Karpas-422 (cell line): ENCODE results near the gene FER. TPM values are rescaled to one million over a fixed set of nuclear protein-coding genes. Genes with fewer than 3 reads are reported as not detected.
"Not testable (repeated sequence)": the region's sequence is repeated elsewhere in the genome, so short reads cannot be mapped to it uniquely, and the experiment has no call there.

Experiments used
- DNase-seq: peaks from one replicate; pipeline ENCODE4 v3.0.0-alpha.2; 2015
- H2AFZ ChIP-seq: fragments of 200-600 bp; sonication (generic); 2 replicates; pipeline ENCODE4 v1.6.1; 2014; ENCODE audit warnings: antibody characterized with exemption, low read length, mixed read lengths
- H3K27ac ChIP-seq: fragments of 200-600 bp; sonication (generic); 2 replicates; pipeline ENCODE4 v1.5.1; 2014; ENCODE audit warnings: mild to moderate bottlenecking, low read length, moderate library complexity
- H3K27me3 ChIP-seq: fragments of 200-600 bp; sonication (generic); 2 replicates; pipeline ENCODE4 v1.6.1; 2014; ENCODE audit warnings: low read length, mixed read lengths
- H3K36me3 ChIP-seq: fragments of 200-600 bp; sonication (generic); 2 replicates; pipeline ENCODE4 v1.6.1; 2014; ENCODE audit warnings: low read length, mixed read lengths; ENCODE audit not compliant: insufficient read depth
- H3K4me1 ChIP-seq: fragments of 200-600 bp; sonication (generic); 2 replicates; pipeline ENCODE4 v1.6.1; 2014; ENCODE audit warnings: mild to moderate bottlenecking, low read length, mixed read lengths
- H3K4me2 ChIP-seq: fragments of 200-600 bp; sonication (generic); 2 replicates; pipeline ENCODE4 v1.6.1; 2014; ENCODE audit warnings: low read length, low read depth, mild to moderate bottlenecking; ENCODE audit not compliant: poor library complexity, severe bottlenecking
- H3K4me3 ChIP-seq: fragments of 200-600 bp; sonication (generic); 2 replicates; pipeline ENCODE4 v1.5.1; 2014; ENCODE audit warnings: mild to moderate bottlenecking, antibody characterized with exemption, low read length, mixed read lengths
- H3K79me2 ChIP-seq: fragments of 200-600 bp; sonication (generic); 2 replicates; pipeline ENCODE4 v1.6.1; 2014; ENCODE audit warnings: mild to moderate bottlenecking, low read length, mixed read lengths
- H3K9ac ChIP-seq: fragments of 200-600 bp; sonication (generic); 2 replicates; pipeline ENCODE4 v1.6.0; 2014; ENCODE audit warnings: low read length
- H3K9me2 ChIP-seq: fragments of 200-600 bp; sonication (generic), shearing (Covaris generic); replicated peaks from 2 replicates; pipeline ENCODE4 v1.6.0; 2014; ENCODE audit warnings: mild to moderate bottlenecking, low read length, moderate library complexity; ENCODE audit not compliant: insufficient read depth
- H3K9me3 ChIP-seq: fragments of 300-700, 200-600 bp; sonication (generic); 2 replicates; pipeline ENCODE4 v1.6.1; 2014; ENCODE audit warnings: low read length, mixed read lengths
- H4K20me1 ChIP-seq: fragments of 200-600 bp; sonication (generic); 2 replicates; pipeline ENCODE4 v1.6.1; 2014; ENCODE audit warnings: mild to moderate bottlenecking, antibody characterized with exemption, low read length, low read depth; ENCODE audit not compliant: insufficient read depth
- total RNA-seq: library from RNA; depleted of rRNA; stranded (reverse); fragments of >200 nt; shearing (Covaris generic); gene quantifications from 2 replicates; pipeline ENCODE4 v1.2.3, GENCODE V29; 2014; ENCODE audit warnings: low replicate concordance

The FER gene
- total RNA-seq, 1 experiment from 2014 or later = 14.6 TPM

DNA sequence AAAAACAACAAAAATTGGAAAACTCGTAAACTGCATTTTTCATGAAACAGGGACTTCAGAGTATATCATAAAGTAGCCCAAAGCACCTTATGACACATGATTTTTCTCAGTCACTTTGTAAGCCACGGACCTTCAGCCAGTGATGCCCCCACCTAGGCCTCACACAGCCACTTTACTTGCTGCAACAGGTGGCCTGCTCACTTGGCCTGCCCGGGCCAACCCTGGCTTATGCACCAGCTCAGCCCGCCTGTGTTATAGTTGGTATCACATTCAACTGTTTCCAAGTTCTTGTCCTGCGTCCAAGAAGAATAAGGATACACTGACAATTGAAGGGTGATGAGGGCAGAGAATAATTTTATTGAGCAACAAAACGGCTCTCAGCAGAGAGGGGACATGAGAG, 219.2 kb downstream of the FER start:
- Histone ChIP-seq H3K36me3 (no peaks in the 10 kb centered on the region), H3K27ac (no peak overlapping the region), H3K79me2 (no peaks in the 10 kb centered on the region), H3K4me3 (no peak overlapping the region), H3K4me2 (no peak overlapping the region), H3K27me3 (no peaks in the 10 kb centered on the region), H3K4me1 (no peaks in the 10 kb centered on the region), H2AFZ (no peak overlapping the region), H3K9ac (no peak overlapping the region), H3K9me2 (no peaks in the 10 kb centered on the region), H3K9me3 (no peaks in the 10 kb centered on the region), H4K20me1 (no peaks in the 10 kb centered on the region)
- no peak for DNase-seq

- H3K4me3 ChIP-seq = no peak overlapping the region
- H3K9ac ChIP-seq = no peak overlapping the region
- no peaks in the 10 kb centered on the region for H3K79me2 ChIP-seq
- DNase-seq = no peak
- H3K9me3 ChIP-seq = no peaks in the 10 kb centered on the region
- H3K27ac ChIP-seq = no peak overlapping the region
- H3K27me3 ChIP-seq = no peaks in the 10 kb centered on the region
- H4K20me1 ChIP-seq = no peaks in the 10 kb centered on the region
- no peaks in the 10 kb centered on the region for H3K36me3 ChIP-seq
- no peaks in the 10 kb centered on the region for H3K4me1 ChIP-seq
- no peaks in the 10 kb centered on the region for H3K9me2 ChIP-seq
- no peak overlapping the region for H2AFZ ChIP-seq
- H3K4me2 ChIP-seq = no peak overlapping the region
Measured at GRCh38 chr5:108974594-108974993, 226.9 kb downstream of the FER start.

- H2AFZ ChIP-seq = no peak overlapping the region
- H3K79me2 ChIP-seq = no peaks in the 10 kb centered on the region
- no peaks in the 10 kb centered on the region for H3K4me1 ChIP-seq
- no peaks in the 10 kb centered on the region for H3K9me3 ChIP-seq
- no peak overlapping the region for H3K9ac ChIP-seq
- H3K4me3 ChIP-seq = no peak overlapping the region
- no peaks in the 10 kb centered on the region for H3K9me2 ChIP-seq
- DNase-seq = no peak
- no peaks in the 10 kb centered on the region for H3K27me3 ChIP-seq
- no peak overlapping the region for H3K27ac ChIP-seq
- no peaks in the 10 kb centered on the region for H3K36me3 ChIP-seq
- no peaks in the 10 kb centered on the region for H4K20me1 ChIP-seq
- no peak overlapping the region for H3K4me2 ChIP-seq
Measured at GRCh38 chr5:108975697-108976096, 228.0 kb downstream of the FER start.

GRCh38 chr5:108983461-108984092, 235.9 kb downstream of the FER start:
- Histone ChIP-seq H3K9me3 (no peaks in the 10 kb centered on the region), H3K9me2 (no peaks in the 10 kb centered on the region), H3K79me2 (no peaks in the 10 kb centered on the region), H3K9ac (no peak overlapping the region), H2AFZ (no peak overlapping the region), H3K36me3 (no peaks in the 10 kb centered on the region), H4K20me1 (no peaks in the 10 kb centered on the region), H3K27ac (no peak overlapping the region), H3K4me1 (no peaks in the 10 kb centered on the region), H3K27me3 (no peaks in the 10 kb centered on the region), H3K4me3 (no peak overlapping the region), H3K4me2 (no peak overlapping the region)
- DNase-seq = no peak

DNA sequence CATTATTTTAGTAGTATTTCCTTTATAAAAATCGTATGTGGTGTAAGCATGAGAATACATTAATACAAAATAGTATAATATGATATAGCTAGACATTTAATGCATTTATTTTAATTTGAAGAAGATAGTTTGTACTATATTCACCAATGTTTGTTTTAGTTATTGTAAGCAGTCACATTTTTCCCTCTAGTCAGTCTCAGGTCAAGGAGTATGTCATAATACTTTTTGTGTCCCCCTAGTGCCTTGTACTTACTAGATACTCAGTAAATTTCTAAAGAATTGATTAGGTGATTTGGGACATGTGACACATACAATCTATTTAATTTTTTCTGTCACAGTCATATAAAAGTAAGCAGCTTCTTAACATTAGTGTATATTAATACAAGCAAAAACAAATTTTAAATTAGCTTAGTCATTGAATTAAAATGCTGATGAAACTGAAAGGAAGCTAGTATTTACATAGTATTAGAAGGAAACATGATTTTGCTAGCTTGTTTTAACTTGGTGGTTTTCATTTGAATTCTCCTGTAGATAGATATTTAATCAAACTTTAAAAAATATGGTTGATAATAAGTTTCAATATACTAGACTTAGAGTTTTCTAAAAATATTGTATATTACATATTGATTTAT, 242.2 kb downstream of the FER start:
- Histone ChIP-seq H3K27me3 (no peaks in the 10 kb centered on the region), H3K4me2 (no peak overlapping the region), H3K9me2 (no peaks in the 10 kb centered on the region), H3K4me3 (no peak overlapping the region), H2AFZ (no peak overlapping the region), H3K9ac (no peak overlapping the region), H3K36me3 (no peaks in the 10 kb centered on the region), H3K27ac (no peak overlapping the region), H3K9me3 (no peaks in the 10 kb centered on the region), H3K4me1 (no peaks in the 10 kb centered on the region), H4K20me1 (no peaks in the 10 kb centered on the region), H3K79me2 (no peaks in the 10 kb centered on the region)
- DNase-seq = no peak

- DNase-seq, H3K36me3 ChIP-seq, H3K4me1 ChIP-seq, H3K27me3 ChIP-seq, H2AFZ ChIP-seq, H3K9me3 ChIP-seq, H3K9ac ChIP-seq, H4K20me1 ChIP-seq, H3K4me2 ChIP-seq, H3K79me2 ChIP-seq, H3K27ac ChIP-seq, H3K4me3 ChIP-seq, H3K9me2 ChIP-seq: not testable (repeated sequence)
Measured at GRCh38 chr5:108992396-108993085, 244.8 kb downstream of the FER start.

- H3K36me3 ChIP-seq, H2AFZ ChIP-seq, H3K9me3 ChIP-seq, H4K20me1 ChIP-seq, H3K27ac ChIP-seq, H3K79me2 ChIP-seq, H3K9me2 ChIP-seq, H3K4me2 ChIP-seq, H3K4me1 ChIP-seq, H3K27me3 ChIP-seq, H3K4me3 ChIP-seq, H3K9ac ChIP-seq, DNase-seq: not testable (repeated sequence)
Measured at GRCh38 chr5:108993440-108993839, 245.7 kb downstream of the FER start.

GRCh38 chr5:108997720-108998119, 250.0 kb downstream of the FER start:
- H3K4me3 ChIP-seq = no peak overlapping the region
- H3K36me3 ChIP-seq = no peaks in the 10 kb centered on the region
- no peak overlapping the region for H3K4me2 ChIP-seq
- no peaks in the 10 kb centered on the region for H3K9me3 ChIP-seq
- H3K27ac ChIP-seq = no peak overlapping the region
- no peak overlapping the region for H2AFZ ChIP-seq
- H3K9ac ChIP-seq = no peak overlapping the region
- no peak for DNase-seq
- H3K4me1 ChIP-seq = no peaks in the 10 kb centered on the region
- H3K79me2 ChIP-seq = no peaks in the 10 kb centered on the region
- H4K20me1 ChIP-seq = no peaks in the 10 kb centered on the region
- H3K9me2 ChIP-seq = no peaks in the 10 kb centered on the region
- H3K27me3 ChIP-seq = no peaks in the 10 kb centered on the region
